GM21381 (cell line): ENCODE measurements around the gene TERB1.

ENCODE experiments used
- ATAC-seq: cut with Tn5 transposase; IDR thresholded peaks from one replicate; pipeline ENCODE4 v1.9.1; 2021; ENCODE audit warnings: mild to moderate bottlenecking, moderate library complexity; ENCODE audit not compliant: unreplicated experiment

The TERB1 gene, protein sequence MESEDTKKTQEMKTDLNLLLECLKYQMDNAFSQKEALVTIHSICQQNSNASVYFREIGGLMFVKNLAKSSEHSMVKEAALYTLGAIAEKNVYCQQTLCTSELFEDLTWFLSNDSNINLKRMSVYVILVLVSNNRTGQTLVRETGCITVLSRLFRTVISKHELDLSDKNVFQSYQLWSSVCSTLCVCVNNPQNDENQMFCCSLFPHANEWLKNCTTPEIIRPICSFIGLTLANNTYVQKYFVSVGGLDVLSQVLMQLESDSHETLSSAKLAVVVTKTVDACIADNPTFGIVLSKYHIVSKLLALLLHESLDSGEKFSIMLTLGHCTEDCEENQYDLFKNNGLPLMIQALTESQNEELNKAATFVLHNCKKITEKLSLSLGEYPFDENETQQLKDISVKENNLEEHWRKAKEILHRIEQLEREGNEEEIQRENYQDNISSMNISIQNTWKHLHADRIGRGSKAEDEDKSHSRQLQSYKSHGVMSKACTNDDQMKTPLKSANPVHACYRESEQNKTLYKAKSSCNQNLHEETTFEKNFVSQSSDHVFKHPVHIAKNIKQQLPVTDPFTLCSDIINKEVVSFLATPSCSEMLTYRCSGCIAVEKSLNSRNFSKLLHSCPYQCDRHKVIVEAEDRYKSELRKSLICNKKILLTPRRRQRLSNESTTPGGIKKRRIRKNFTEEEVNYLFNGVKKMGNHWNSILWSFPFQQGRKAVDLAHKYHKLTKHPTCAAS

DNA sequence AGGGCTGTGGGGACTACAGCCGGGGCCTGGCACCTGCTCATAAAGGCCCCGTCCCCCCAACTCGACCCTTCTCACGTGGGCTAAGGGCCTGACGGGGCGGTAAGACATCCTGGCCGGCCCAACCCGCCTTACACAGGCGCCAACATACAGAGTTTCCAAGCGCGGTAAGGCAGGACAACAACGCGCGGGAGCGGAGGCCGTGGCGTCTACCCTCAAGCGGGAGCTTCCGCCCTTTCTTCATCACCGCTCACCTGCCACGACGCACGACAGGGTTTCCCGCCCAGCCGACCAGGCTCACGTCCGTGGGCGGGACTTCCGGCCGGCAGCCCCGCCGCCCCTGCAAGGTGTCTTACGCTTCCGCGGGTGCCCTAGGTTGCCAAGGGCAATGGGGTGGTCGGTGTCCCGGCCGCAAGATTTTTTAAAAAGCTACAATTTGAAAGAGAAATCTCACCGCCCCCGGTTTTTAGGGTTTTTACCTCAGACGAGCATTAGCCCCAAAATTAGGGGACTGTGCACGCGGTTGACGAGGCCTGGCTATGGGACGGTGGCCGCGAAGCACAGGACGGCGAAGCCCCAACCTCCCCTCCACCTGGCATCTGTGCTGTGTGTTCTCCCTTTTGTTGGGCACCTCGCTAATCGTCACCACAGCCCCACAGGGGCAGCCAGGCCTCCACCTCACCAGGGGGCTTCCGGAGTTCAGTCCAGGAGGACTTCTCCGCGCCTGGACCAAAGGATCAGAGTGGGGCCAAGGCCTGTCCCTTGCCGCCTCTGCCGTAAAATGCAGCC is at the start of gene TERB1:
Gene TERB1 (minus strand): TSS at position 265 of the 786 bp plus-strand sequence. CDS start 4,786 bp downstream, outside the sequence.
- no peak for ATAC-seq

DNA sequence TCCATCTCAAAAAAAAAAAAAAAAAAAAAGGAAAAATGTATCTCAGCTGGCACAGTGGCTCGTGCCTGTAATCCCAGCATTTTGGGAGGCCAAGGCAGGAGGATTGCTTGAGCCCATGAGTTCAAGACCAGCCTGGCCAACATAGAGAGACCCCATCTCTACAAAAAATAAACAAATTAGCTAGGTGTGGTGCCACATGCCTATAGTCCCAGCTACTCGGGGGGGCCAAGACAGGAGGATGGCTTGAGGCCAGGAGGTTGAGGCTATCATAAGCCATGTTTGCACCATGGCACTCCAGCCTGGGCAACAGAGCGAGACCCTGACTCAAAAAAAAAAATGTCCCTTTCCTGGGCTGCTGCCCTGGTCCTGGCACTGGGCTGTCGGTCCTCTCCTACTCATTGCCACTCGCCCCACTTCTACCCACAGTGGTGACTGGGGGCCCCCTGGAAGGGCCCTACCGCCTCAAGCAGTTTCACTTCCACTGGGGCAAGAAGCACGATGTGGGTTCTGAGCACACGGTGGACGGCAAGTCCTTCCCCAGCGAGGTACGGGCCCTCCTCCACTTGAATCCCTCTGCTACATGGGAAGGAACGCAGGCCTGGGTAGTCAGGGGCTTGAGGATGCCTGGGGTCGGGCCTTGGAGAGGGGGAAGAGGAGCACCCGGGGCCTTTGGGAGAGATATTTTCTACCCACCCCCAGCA is 48.9 kb upstream of the TERB1 start:
- ATAC-seq = no peak

DNA sequence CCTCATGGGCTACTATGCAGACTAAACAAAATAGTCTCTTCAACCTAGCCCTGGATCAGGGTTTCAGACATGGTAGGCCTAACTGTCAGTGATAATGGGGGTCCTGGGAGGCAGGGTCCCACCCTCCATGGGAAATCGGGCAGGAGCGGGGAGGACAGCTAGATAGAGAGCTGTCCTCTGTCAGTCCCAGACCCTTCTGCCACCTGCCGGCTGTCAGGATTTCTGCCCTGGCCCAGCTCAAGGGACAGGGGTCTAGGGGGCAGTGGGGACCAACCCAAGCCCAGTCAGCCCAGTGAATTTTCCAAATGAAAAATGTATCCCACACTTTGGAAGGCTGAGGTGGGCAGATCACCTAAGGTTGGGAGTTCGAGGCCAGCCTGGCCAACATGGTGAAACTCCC is 48.2 kb upstream of the TERB1 start:
- no peak for ATAC-seq

DNA sequence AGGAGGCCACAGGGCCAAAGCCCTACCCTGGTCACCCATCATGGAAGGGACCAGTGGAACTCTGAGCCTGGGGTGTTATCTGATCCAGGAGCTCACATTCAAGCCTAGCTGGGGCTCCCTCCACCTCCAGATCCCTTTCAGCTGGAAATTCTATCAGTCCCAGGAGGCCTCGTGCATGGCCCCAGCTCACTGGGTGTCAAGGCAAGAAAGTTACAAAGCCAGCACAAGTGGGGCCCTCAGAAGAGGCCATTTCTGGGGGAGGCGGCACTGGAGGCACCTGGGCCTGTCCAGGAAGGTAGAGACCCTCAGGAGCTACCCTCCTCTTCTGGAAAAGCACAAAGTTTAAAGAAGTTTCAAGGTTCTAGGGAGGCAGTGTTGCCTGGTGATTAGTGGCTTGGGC is 47.6 kb upstream of the TERB1 start:
- no peak for ATAC-seq

DNA sequence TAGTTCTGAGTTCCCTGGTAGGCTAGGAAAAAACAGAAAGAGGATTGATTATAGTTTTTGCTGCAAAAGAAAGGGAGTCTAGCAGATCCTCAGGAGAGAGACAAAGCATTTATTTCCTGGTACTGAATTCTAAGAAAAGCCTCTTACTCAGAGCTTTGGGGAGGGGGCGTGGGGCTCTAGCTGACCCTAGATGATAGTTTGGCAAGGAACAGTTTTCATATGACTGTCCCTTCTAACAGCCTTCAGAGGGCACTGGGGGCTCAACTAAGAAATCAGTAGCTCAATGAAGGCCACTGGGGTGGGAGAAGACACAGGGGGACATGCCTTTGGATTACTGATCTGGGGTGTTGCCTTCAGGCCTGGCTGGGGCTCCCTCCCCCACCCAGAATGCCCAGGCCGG is 46.8 kb upstream of the TERB1 start:
- ATAC-seq = no peak

DNA sequence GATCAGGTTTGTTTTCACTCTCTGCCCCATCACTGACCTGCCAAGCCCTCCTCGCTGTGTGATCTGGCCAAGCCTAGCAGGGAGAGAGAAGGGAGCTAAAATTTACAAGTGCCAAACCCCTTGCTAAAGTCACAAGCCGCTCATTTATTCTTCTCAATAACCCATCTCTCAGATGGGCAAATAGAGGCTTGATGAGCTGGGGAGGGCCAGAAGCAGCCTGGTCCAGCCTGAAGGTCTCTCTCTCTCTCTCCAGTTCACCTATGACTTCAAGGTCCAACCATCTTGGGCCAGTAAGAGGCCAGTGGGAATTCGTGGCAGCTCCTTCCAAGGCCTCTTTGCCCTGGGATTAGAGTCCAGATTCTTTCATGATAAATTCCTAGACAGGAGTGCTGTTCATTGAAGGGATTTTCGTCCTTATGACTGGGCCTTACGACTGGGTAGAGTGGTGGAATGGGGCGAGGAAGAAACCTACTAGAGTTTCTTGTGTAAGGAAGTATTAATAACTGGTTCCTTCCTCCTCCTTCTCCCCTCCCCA is 46.2 kb upstream of the TERB1 start:
- ATAC-seq = no peak

DNA sequence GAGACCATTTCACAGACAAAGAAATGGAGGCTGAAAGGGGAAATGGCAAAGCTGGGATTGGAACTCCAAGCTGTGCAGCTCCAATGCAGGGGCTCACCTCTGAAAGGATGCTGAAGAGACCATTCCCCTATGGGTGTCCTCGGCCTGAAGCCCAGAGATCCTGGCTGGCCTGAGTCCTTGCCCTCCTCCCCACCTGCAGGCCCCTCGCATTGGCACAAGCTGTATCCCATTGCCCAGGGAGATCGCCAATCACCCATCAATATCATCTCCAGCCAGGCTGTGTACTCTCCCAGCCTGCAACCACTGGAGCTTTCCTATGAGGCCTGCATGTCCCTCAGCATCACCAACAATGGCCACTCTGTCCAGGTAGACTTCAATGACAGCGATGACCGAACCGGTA is 45.4 kb upstream of the TERB1 start:
- no peak for ATAC-seq

DNA sequence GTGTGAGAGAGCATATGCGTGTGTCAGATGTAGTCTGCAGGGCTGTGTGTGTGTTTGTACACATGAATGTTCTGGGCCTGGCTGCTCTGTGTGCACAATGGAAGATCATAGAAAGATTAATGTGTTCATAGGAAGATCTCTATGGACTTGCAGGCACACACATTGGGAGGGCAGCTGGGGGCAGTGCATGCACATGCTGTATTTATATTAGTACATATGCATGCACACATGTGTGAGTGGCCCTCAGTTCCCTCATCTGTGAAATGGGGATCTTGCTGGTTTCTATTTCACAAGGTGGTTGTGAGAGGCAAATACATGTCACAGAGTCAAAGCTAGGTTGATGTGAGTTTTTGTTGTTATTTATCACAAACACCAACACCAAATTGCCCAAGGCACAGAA is 44.9 kb upstream of the TERB1 start:
- ATAC-seq = no peak

DNA sequence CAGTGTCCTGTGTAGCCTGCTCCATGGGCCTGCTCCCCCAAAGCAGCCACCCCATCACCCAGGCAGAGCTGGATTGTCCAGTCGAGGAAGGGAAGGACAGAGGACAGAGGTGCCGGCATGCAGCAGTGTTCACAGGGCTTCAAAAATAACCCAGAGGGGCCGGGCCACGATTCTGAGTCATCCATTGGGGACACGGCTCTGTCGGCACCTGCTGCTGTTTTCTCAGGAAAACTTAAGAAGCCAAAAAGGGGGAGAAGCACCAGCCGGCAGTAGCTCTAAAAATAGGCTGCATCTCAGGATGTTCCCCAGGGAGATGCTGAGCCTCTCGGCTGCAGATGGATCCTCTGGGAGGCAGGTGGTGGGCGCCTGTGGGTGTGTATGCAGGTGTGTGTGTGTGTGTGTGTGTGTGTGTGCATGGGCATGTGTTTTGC is 44.4 kb upstream of the TERB1 start:
- ATAC-seq = no peak

DNA sequence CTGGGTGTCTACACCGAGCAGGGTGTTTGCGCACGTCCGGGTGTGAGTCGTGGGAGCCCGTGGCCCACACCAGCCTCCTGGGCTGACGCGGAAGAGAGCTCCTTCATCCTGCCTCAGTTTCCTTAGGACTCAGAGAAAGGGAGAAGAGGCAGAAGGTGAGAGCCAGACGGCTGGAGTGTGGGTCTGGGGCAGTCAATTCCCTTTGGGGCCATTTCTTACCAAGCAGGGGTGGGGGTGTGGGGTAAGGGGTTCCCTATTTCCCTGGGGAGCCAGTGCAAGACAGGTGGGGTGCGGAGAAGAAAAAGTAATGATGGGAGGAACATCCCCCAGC is 43.7 kb upstream of the TERB1 start:
- ATAC-seq = no peak

DNA sequence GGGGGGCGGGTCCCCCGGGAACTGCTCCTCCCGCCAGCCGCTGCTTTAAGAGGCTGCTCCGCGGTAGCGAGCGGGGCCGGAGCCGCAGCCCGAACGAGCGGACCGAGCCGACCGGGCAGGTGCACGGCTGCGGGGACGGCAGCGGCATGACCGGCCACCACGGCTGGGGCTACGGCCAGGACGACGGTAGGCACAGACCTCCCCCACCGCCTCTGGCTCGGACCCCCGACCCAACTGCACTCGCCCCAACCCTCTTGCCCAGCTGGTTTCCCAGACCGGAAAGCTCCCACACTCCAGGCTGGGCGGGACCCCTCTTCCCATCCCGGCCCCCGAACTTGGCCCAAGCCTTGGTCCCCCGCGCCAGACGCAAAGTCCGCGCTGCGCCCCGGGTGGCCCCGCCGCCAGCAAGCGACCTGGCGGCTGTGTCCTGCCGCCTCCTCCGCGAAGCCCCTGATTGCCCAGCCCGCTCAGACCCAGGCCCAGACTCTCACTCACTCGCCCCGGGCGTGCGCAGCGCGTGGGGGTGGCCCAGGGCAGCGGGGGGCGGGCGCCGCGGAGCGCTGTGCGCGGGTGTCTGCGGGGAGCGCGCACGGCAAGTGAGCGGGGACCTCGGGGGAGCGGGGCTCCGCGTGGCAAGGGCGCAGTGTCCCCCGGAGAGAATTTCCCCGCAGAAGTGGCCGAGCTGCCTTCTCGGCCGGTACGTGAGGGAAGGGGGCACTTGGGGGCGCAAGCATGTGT is 43.1 kb upstream of the TERB1 start, which contains the start of gene CA7:
Gene CA7 (plus strand): TSS at position 73 of the 738 bp plus-strand sequence. CDS start 74 bp downstream, at position 147.
- no peak for ATAC-seq

DNA sequence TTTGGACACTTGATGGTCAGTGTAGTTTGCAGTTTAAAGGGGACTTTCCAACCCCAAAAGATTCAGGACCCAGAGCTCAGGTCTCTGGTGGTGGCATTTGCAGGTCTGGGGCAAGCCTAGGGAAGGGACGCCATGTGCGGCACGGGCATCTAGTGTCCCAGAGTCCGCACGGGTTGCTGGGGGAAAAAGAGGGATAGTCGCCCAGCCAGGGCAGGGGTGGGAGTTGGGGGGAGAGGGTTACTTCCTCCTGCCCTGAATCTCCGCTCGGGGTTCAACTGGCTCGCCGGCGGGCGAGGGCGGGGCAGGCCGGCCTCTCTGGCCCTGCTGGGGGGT is 42.6 kb upstream of the TERB1 start:
- ATAC-seq = no peak

DNA sequence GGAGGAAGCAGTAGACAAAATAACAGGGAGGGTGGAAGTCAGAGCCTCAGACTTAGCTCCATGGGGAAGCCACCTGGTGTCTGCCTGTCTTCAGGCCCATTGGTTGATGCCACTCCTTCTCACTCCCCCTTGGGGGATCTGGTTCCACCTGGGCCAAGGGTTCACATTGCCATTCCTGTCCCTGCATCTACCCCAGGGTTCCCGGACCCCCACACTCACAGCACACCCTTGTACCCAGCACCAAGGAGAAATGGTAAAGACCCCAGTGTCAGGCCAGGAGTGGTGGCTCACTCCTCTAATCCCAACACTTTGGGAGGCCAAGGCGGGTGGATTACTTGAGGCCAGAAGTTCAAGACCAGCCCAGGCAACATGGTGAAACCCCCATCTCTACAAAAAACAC is 41.8 kb upstream of the TERB1 start:
- ATAC-seq = no peak

DNA sequence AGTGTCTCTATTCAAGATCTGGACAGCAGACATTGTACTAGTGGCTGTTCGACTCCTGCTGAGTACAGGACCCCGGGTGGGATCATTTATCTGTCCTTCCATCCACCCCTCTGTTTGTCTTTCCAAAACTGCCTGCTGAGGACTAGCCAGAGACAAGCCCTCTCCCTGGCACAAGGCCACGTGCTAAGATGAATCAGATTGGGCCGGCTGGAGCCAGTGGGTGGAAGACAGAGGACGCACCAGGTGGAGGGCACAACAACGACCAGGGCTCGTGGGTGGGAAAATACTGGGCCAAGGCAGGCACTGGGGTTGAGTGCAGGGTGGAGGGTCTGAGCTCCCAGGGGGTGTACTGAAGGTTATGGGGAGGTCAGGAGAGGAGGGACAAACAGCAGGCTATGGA is 41.4 kb upstream of the TERB1 start:
- no peak for ATAC-seq

DNA sequence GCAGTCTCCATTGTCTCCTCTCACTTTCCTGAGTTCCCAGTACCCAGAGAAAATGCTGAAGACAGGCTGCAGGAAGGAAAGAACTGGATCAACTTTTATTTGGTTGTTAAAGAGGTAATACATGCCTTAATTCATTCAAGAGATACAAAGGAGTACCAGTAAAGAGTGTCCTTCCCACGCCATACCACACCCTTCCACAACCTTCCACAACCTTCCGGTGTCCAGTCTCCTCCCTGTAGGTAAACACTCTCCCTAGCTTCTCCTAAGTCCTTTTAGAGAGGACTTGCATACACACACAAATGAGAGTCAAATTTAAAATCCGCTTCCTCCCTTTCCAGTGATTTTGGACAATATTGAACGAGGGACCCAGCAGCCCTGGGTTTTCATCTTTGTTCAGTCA is 40.0 kb upstream of the TERB1 start:
- ATAC-seq = no peak

DNA sequence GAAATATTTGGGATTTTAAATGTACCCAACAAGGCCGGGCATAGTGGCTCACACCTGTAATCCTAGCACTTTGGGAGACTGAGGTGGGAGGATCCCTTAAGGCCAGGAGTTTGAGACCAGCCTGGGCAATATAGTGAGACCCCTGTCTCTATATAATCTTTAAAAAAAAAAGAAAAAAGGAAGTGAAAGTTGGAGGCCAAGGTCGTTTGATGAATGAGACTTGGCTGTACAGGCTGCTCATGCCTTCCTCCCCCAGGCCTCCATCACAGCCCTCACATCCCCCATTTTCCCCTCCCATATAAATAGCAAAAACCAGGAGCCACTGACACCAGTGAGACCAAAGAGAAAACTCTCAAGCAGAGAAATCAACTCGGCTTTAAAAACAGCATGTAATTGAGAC is 39.5 kb upstream of the TERB1 start:
- ATAC-seq = no peak

DNA sequence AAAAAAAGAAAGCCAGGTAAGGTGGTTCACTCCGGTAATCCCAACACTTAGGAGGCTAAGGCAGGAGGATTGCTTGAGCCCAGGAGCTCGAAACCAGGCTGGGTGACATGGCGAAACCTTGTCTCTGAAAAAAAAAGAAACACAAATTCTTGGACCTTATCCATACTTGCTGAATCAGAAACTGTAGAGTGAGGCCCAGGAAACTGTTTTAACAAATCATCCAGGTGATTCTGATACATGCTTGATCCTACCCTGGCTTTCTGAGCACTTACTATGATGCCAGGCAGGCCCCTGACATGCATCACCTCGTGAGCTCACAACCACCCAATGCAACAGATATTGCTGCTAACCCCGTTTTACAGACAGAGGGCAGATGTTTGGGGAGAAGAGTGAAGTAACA is 33.4 kb upstream of the TERB1 start:
- no peak for ATAC-seq

DNA sequence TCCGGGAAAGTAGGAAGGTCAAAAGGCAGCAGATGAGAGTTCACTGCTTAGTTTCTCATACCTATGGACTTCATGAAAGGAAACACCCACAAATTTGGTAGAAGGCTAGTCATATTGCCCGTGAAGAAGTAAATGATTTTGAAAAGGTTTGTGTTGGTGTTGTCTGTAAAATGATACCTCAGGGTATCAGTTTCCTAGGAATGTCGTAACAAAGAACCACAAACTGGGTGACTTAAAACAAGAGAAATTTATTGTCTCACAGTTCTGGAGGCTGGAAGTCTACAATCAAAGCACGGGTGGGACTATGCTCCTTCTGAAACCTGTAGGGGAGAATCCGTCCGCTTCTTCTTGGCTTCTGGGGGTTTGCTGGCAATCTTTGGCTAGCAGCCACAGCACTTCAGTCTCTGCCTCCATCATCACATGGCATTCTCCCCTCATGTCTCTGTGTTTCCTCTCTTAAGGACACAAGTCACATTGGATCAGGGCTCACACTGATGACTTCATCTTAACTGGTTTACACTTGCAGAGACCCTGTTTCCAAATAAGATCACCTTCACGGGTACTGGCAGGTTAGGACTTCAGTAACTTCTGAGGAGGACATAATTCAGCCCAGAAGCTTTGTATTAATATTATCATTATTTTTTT is 31.4 kb upstream of the TERB1 start:
- no peak for ATAC-seq

DNA sequence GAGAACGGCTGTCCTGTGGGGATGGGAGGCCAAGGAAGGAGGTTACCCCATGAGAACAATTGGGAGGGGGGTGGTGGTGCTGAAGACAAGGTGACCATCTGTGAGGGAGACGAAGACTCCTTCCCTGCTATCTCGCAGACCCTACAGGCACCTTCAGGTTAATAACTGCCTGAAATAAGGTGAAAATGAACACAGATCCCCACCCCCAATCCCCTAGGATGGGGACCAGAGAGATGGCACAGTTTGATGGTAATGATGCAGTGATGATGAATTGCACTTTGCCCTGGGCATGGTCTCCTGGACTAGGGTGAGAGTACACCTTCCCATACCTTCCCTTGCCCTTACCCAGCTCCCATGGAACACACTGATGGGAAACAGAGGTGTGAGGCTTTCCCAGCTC is 30.8 kb upstream of the TERB1 start:
- no peak for ATAC-seq
